ENCODE data around the gene GCK.

GCK gene

GRCh38 chr7:44232901-44233715, 43.9 kb upstream of the GCK start:
- H3K4me3 ChIP-seq (ENCODE audit: low read depth, low read length): no peak overlapping the region
- in situ Hi-C loops (cut with HindIII; ENCODE audit: low sequenced_read_pairs): loop anchor here (25.0 kb wide), 1 partner anchor 329 kb away; the partner anchor contains the start of gene DDX56
- TF ChIP-seq CTCF (IDR thresholded peaks at IDR 0.05; ENCODE audit: low read depth, low read length, missing control alignments): no peak
- DNase-seq (ENCODE audit: low read depth): no peak

GRCh38 chr7:44232396-44232795, 43.2 kb upstream of the GCK start:
- no peak for TF ChIP-seq CTCF (IDR thresholded peaks at IDR 0.05; ENCODE audit: low read depth, low read length, missing control alignments)
- no peak for DNase-seq (ENCODE audit: low read depth)
- no peak overlapping the region for H3K4me3 ChIP-seq (ENCODE audit: low read depth, low read length)
- in situ Hi-C loops (cut with HindIII; ENCODE audit: low sequenced_read_pairs): loop anchor here (25.0 kb wide), 1 partner anchor 330 kb away; the partner anchor contains the start of gene DDX56

GRCh38 chr7:44231088-44231487, 41.8 kb upstream of the GCK start:
- TF ChIP-seq CTCF (IDR thresholded peaks at IDR 0.05; ENCODE audit: low read depth, low read length, missing control alignments): no peak
- DNase-seq (ENCODE audit: low read depth): no peak
- no peak overlapping the region for H3K4me3 ChIP-seq (ENCODE audit: low read depth, low read length)
- in situ Hi-C loops (cut with HindIII; ENCODE audit: low sequenced_read_pairs): loop anchor here (25.0 kb wide), 1 partner anchor 331 kb away; the partner anchor contains the start of gene DDX56

- no peak overlapping the region for H3K4me3 ChIP-seq (ENCODE audit: low read depth, low read length)
- in situ Hi-C loops (cut with HindIII; ENCODE audit: low sequenced_read_pairs): loop anchor here (25.0 kb wide), 1 partner anchor 332 kb away; the partner anchor contains the start of gene DDX56
- no peak for DNase-seq (ENCODE audit: low read depth)
- no peak for TF ChIP-seq CTCF (IDR thresholded peaks at IDR 0.05; ENCODE audit: low read depth, low read length, missing control alignments)
Observed at GRCh38 chr7:44230286-44230685, 41.0 kb upstream of the GCK start.

GRCh38 chr7:44229546-44230105, 40.4 kb upstream of the GCK start:
- no peak for TF ChIP-seq CTCF (IDR thresholded peaks at IDR 0.05; ENCODE audit: low read depth, low read length, missing control alignments)
- no peak for DNase-seq (ENCODE audit: low read depth)
- in situ Hi-C loops (cut with HindIII; ENCODE audit: low sequenced_read_pairs): loop anchor here (25.0 kb wide), 1 partner anchor 333 kb away; the partner anchor contains the start of gene DDX56
- H3K4me3 ChIP-seq (ENCODE audit: low read depth, low read length): no peak overlapping the region

GRCh38 chr7:44228571-44229350, 39.5 kb upstream of the GCK start:
- no peak for TF ChIP-seq CTCF (IDR thresholded peaks at IDR 0.05; ENCODE audit: low read depth, low read length, missing control alignments)
- H3K4me3 ChIP-seq (ENCODE audit: low read depth, low read length): no peak overlapping the region
- in situ Hi-C loops (cut with HindIII; ENCODE audit: low sequenced_read_pairs): loop anchor here (25.0 kb wide), 1 partner anchor 334 kb away; the partner anchor contains the start of gene DDX56
- DNase-seq (ENCODE audit: low read depth): no peak

Measured in astrocyte of the cerebellum (primary cell).